GM21360 (cell line): ENCODE measurements around the gene EVPLL.
"Not testable (repeated sequence)": the region's sequence is repeated elsewhere in the genome, so short reads cannot be mapped to it uniquely, and the experiment has no call there.

Source experiments
- ATAC-seq: cut with Tn5 transposase; IDR thresholded peaks from one replicate; pipeline ENCODE4 v1.9.1; 2021; ENCODE audit warnings: mild to moderate bottlenecking, moderate library complexity; ENCODE audit not compliant: unreplicated experiment

EVPLL gene

GRCh38 chr17:18378614-18379013 is 1.0 kb downstream of the EVPLL start:
- not testable (repeated sequence) for ATAC-seq

GRCh38 chr17:18379246-18380146 is 1.9 kb downstream of the EVPLL start:
- ATAC-seq: no peak

GRCh38 chr17:18380471-18381157 is 3.0 kb downstream of the EVPLL start:
- ATAC-seq: no peak

GRCh38 chr17:18381158-18381952 is 3.8 kb downstream of the EVPLL start:
- ATAC-seq: no peak

GRCh38 chr17:18381953-18382245 is 4.3 kb downstream of the EVPLL start:
- no peak for ATAC-seq

GRCh38 chr17:18382441-18383078 is 5.0 kb downstream of the EVPLL start:
- no peak for ATAC-seq

- ATAC-seq: not testable (repeated sequence)
These were observed 5.5 kb downstream of the EVPLL start for GRCh38 chr17:18383079-18383481.

GRCh38 chr17:18384271-18384670 is 6.7 kb downstream of the EVPLL start:
- ATAC-seq: not testable (repeated sequence)

GRCh38 chr17:18387583-18387982 is 10.0 kb downstream of the EVPLL start:
- ATAC-seq: not testable (repeated sequence)

- not testable (repeated sequence) for ATAC-seq
These were observed 10.7 kb downstream of the EVPLL start for GRCh38 chr17:18388266-18388665.

- not testable (repeated sequence) for ATAC-seq
These were observed 11.2 kb downstream of the EVPLL start for GRCh38 chr17:18388728-18389127.

GRCh38 chr17:18401872-18402590 is 24.5 kb downstream of the EVPLL start:
- not testable (repeated sequence) for ATAC-seq

GRCh38 chr17:18403166-18403565 is 25.6 kb downstream of the EVPLL start:
- not testable (repeated sequence) for ATAC-seq

GRCh38 chr17:18403604-18404003 is 26.0 kb downstream of the EVPLL start:
- peak; percentile 87 for ATAC-seq

GRCh38 chr17:18408906-18409305 is 31.3 kb downstream of the EVPLL start:
- not testable (repeated sequence) for ATAC-seq

GRCh38 chr17:18409321-18409720 is 31.7 kb downstream of the EVPLL start:
- not testable (repeated sequence) for ATAC-seq

- not testable (repeated sequence) for ATAC-seq
These were observed 33.2 kb downstream of the EVPLL start for GRCh38 chr17:18410736-18411135.

GRCh38 chr17:18411377-18411864 is 33.8 kb downstream of the EVPLL start:
- not testable (repeated sequence) for ATAC-seq

GRCh38 chr17:18412001-18412538 is 34.5 kb downstream of the EVPLL start:
- peak; percentile 72 for ATAC-seq

GRCh38 chr17:18421521-18421920 is 43.9 kb downstream of the EVPLL start:
- ATAC-seq: not testable (repeated sequence)
